Stromal cell of bone marrow (primary cell): ENCODE measurements around the gene ZDHHC5.
"Not testable (repeated sequence)": the region's sequence is repeated elsewhere in the genome, so short reads cannot be mapped to it uniquely, and the experiment has no call there.

Experiments used
- DNase-seq: peaks from one replicate; pipeline ENCODE4 v3.0.0-alpha.2; 2012; ENCODE audit warnings: low read depth

The ZDHHC5 gene

DNA sequence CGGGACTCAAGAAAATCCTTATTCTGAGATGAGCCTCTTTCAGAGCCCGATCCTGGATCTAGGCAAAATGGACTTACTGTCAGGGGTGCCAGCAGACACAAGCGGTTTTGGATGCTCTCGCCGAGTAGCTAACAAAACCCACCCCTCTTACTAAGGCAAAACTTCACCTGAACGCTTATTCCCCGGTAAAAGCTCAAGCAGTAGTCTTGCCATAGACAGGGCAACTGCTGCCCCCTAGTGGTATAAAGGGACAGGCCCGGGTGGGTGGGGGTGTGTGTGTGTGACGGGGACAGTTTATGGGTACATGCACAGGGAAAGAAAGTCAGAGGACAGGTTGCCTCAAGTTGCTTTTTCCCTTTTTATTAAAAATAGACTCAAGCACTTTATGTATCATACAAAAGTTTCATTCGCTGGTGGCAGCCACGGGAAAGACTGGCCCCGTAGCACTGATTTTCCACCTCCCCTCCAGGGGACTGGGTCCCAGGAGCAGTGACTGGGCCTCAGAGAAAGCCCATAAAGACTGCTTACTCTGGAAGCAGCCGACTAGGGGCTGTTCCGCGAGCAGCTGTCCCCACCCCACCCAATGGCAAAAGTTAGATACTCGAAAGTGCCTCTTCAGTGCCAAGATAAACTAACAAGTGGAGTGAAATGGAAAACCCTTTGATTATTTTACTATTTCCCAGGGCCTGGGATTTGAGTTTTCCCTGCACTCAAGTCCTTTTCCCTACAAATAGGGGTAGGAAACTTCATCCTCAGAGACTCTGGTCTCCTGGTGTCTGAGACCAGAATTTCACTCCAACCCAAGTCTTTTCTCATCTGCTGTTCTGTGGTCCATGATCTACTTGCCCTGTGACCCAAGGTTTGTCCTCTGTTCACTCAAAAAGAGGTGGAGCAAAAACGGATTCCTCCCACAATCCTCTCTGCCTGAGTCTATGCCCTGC lies 22.9 kb upstream of the ZDHHC5 start:
- DNase-seq = no peak

DNA sequence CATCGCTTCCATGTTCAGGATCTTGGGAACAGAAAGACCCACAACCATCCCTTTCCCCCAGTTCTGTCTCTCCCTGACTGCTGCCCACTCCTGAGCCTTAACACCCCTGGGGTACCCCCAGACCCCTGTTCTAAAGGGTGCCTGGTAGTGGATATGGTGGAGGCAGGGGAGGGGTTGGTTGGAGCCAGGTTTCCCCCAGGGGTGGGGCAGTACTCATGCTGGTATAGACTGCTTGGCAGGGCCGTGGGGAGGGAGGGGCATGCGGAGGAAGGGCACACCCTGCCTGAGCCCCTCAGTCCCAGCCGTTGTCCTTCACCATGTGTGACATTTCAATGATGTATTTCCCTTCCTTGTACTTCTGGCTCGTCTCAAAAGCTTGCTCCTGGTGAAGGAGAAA lies 22.2 kb upstream of the ZDHHC5 start:
- DNase-seq = no peak

DNA sequence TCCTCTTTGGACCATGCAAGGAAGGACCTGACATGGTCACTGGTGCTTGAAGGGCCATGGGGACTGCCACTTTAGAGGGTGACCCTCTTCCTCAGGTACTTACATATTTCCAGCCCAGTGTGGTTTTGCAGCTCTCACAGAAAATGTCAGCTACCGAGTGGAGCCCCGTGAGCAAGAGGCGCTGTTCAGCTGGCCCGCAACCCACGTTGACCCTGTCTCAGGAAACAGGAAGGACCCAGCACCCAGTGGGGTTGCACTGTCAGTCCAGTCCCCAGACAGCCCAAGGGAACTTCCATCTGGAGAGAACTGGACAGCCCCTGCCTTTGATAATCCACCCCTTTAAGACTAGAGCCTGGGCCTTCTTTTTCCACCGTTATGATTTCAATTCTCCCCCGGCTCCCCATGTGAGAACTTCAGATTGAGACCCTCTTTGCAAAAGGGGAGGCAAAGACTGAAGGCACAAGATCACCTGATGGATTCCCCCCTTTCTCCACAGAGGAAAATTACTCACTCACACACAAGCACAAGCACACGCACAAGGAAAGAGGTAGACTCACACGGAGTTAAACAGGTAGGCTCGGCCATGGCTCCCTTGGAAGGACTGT lies 21.6 kb upstream of the ZDHHC5 start:
- no peak for DNase-seq

DNA sequence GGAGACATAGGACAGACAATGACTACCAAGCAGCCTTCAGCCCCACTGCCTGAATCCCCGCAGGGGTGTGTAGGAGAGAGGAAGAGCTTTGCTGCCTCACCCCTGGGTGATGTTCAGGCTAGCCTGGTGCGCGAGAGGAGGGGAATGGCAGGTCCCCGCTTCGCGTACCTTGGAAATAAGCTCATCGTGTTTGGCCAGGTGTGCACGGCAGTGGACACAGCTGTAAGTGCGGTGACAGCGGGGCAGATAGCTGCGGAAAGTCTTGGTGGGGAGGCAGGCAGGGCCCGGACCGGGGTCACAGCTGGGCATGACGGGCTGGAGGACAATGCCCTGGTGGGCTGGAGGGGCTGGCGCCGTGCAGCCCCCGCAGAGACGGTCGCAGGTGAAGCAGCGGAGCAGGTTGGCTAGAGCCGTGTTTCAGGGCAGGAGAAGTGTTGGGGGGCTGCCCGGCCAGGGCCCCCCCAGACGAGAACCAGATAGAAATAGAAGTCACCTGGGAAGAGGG lies 21.1 kb upstream of the ZDHHC5 start:
- DNase-seq = no peak

DNA sequence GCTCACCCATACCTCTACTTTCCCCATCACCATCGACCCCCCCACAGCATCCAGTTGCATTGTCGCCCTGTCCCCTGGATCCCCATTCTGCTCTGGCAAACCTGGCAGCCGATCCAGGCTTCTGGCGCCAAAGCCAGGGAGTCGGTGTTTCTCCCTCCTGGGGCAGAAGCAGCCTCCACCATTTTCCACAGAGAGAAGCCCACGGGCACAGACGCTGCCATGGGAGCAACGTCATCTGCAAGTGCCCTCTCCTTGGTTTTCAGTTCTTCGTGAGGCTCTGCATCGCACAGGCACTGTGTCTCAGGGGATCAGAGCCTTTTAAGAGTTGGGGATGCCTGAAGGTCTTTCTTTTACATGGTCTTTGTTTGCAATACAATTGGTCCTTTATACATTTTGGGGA lies 20.5 kb upstream of the ZDHHC5 start:
- DNase-seq = no peak

DNA sequence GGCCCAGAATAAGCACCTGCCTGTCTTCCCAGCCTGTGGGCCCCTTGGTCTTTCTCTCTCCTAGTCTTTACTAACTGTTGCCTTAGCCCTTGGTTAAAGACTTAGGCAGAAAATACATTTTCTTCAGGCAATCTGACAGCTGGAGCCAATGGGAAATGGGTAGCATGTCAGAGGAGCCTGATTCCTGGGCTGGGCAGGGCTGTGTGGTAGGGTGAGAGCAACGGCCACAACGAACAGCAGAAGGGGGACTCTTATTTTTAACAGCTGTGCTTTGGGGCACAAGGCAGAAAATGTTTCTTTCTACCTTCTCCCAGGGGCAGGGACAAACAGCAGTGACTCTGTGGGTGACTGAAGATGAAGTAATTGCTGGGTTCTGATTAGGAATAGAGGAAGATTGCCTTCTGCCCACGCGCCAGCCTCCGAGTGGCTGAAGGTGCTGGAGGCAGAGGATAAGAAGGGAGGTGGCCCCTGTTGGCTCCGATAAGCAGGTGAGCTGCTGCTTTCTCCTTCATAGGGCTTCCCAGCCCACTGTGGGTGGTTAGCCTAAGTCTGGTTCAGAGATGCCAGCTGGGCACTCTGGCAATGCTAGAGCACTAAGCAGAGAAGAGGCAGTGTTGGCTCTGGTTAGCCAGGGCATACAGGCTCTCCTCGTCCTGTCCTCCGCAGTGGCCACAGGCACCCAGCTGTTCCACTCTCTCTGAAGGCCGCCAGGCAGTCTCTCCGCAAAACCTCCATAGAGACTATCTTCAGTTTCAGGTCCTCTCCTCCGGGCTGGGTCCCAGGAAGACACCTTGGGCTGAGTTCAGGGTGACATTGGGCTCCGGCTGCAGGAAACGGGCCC lies 19.7 kb upstream of the ZDHHC5 start:
- DNase-seq = no peak

DNA sequence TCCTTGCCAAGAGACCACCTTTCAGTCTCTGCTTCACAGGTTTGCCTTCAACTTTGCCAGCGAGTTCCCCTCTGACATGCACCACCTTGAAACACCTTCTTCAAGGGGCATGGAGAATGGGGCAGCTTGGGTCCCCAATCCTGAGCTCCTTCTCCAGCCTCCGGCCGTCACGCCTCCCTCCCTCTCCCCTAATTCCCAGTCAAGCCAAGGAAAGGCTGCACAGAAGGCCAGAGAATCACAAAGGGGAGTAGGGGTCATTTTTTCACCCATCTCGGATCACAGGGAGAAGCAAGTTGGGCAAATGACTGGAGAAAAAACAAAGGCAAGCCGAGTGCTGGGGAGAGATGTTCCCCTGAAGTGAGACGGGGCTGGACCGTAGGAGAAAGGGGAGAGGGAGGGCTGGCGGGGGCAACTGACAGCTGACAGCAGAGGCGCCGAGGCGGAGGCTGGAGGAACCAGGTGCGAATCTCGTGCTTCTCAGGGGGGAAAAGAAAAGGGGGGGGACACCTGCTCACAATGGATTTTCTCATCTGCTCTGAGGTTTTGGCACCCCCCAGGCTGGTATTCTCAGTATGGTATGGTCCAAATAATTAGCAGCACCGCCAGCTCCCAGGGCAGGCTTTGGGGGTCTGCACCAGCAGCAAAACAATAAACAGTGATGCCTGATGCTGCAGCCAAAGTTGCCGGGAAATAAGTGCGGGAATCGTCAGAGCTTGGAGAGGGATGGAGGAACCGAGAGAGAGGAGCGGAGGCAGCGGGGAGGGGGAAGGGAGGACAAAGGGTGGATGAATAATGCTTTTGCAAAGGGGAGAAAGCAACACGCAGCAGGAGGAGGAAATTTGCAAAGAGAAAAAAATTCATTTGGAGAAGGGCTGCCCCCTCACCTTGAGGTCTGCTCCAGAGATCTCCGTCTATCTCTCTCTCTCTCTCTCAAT lies 18.8 kb upstream of the ZDHHC5 start:
- DNase-seq = no peak

DNA sequence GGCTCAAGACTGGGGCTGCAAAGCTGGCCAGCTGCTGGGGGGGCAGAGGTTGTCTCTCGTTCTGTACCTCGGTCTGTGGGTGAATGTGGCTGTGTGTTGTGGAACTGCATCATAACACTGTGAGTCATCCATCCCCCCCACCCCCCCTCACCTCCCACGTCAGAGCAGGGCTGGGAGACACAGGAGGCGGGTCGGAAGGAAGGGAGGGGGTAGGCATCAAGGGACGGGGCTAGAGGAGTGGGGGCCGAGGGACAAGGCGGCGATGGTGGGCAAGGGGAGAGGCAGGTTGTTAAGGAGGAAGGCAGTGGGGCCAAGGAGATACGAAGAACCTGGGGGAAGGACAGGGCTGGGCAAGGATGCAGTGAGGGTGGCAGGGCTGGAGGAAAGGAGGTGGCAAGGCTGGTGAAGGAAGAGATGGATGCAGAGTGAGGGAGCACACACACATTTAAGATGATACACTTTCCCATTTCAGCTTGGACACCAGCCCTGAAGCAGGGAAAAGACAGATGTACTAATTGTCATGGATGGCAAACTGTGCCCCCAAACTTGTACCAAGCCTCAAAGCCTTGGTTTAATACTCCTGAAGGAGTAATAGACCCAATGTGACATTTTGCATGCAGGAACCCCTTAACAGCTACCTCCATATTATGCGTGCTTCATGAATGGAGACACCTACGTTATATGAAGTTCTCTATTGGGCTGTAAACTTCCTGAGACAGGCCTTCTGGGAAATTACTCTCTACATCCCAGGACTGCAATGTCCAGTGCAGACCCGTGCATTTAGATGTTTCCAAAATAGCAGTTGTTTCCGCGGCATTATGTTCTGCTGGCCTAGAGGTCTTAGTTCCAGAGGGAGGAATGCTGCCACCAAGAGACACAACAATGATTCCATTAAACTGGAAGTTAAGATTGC lies 17.8 kb upstream of the ZDHHC5 start, which contains the start of gene YPEL4:
YPEL4 (minus strand) TSS at position 87 of the 913 bp plus-strand sequence. CDS start 2,805 bp downstream, outside the sequence.
- DNase-seq = peak; percentile 73

DNA sequence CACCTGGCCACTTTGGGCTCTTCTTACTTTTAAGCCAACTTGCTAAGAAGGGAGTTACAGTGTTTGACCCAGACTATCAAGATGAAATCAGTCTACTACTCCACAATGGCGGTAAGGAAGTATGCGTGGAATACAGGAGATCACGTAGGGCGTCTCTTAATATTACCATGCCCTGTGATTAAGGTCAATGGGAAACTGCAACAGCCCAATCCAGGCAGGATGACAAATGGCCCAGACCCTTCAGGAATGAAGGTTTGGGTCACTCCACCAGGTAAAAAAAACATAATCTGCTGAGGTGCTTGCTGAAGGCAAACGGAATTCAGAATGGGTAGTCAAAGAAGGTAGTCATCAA lies 17.2 kb upstream of the ZDHHC5 start:
- no peak for DNase-seq

DNA sequence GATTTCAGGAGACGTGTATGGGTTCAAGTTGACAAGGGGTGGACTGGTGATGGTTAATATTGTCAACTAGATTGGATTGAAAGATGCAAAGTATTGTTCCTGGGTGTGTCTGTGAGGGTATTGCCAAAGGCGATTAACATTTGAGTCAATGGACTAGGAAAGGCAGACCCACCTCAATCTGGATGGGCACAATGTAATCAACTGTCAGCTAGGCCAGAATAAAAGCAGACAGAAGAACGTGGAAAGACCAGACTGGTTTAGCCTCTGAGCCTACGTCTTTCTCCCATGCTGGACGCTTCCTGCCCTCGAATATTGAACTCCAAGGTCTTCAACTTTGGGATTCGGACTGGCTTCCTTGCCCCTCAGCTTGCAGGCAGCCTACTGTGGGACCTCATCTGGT lies 16.5 kb upstream of the ZDHHC5 start:
- DNase-seq = no peak

DNA sequence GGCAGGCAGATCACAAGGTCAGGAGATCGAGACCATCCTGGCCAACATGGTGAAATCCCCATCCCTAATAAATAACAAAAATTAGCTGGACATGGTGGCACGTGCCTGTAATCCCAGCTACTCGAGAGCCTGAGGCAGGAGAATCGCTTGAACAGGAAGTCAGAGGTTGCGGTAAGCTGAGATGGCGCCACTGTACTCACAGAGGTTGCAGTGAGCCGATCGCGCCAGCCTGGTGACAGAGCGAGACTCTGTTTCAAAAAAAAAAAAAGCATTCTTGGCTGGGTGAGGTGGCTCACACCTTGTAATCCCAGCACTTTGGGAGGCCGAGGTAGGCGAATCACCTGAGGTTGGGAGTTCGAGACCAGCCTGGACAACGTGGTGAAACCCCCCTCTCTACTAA lies 15.7 kb upstream of the ZDHHC5 start:
- DNase-seq = not testable (repeated sequence)

DNA sequence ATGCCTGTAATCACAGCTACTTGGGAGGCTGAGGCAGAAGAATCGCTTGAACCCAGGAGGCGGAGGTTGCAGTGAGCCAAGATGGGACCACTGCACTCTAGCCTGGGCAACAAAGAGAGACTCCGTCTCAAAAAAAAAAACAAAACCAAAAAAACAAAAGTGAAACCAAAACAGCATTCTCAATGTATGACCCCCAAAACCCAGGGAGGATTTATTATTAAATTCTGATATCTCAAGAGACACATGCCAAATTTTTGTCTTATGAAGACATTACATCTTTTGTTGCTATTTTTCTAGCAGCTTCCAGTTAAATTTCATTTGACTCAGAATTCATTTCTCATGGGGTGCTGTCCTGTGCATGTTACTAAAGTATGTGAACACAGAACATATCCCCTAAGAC lies 15.3 kb upstream of the ZDHHC5 start:
- DNase-seq = no peak

DNA sequence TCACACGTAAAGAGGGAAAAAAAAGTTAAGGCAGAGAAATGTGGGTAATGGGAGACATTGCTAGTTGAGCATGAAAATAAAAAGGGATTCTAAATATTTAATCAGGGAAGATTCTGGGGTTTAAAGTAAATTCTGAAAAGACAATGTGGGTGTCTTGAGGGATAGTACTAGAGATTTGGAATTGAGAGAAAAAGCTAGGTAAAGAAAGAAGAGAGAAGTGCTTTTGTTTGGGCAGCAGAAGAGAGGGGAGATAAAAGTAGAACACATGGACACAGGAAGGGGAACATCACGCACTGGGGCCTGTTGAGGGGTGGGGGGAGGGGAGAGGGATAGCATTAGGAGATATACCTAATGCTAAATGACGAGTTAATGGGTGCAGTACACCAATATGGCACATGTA lies 14.8 kb upstream of the ZDHHC5 start:
- no peak for DNase-seq

DNA sequence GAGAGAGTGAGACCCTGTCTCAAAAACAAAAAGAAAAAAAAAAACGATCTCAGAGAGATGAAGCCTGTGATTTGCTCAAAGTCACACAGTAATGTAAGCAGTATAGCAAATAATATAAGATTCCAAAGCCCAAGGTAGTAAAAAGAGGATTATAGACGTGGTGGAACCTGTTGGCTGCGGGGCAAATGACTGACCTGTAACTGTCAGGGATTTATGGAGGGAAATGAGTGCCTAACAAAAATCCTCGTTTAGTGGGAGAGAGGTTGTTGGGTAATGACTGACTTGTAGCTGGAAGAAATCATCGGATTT lies 11.1 kb upstream of the ZDHHC5 start:
- DNase-seq = no peak

DNA sequence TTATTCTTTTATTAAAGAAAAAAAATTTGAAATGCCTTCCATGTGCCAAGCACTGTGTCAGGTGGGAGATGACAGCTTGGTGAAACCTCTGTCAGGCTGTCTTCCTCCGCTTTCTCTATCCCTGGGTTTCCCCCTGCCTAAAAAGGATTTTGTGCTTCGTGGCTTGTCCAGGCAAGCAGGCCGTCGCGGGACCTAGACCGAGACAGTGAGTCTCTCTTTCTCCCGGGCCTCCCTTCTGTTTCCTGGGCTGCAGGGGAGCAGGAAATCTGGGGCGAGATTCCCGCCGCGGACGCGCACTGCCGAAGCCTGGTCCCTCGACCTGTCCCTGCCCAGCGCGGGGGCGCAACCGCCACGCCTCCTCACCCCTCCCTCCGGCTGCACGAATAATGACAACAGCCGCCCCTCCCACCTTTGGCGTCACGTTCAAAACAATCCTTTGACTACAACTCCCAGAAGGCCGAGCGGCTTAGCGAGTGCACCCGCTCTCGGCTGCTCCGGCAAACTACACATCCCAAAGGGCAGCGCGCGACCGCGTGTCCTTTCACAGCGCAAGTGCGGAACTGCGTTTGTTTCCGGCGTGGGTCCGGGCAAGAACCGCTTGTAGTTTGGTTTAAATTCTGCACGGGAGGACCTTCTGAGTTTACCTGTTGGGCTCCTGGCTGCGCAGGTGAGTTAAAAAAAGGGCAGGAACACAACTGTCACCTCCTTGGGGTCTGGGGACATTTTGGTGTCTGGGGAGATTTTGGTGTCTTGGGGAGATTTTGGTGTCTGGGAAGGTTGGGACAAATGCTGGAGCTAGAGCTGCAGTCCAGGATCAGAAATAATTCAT lies 10.5 kb upstream of the ZDHHC5 start, which contains the start of gene CLP1:
CLP1 (plus strand) TSS at position 569 of the 829 bp plus-strand sequence. CDS start 1,715 bp downstream, outside the sequence.
- peak; percentile 99 for DNase-seq

DNA sequence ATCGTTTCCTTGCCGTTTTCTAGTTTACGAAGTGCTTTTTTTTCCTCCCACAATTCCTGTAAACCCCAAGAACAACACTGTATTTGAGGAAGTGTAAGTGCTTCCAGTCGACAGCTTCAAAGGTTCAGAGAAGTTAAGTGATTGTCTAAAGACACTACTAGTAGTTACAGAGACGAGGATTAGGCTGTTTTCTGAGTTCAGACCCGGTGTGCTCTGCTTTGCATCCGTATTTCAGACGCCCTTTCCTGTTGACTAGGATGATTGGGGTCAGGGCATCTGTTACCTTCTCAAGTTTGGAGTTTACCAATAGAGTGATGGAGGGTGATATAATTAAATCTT lies 9.9 kb upstream of the ZDHHC5 start:
- no peak for DNase-seq

DNA sequence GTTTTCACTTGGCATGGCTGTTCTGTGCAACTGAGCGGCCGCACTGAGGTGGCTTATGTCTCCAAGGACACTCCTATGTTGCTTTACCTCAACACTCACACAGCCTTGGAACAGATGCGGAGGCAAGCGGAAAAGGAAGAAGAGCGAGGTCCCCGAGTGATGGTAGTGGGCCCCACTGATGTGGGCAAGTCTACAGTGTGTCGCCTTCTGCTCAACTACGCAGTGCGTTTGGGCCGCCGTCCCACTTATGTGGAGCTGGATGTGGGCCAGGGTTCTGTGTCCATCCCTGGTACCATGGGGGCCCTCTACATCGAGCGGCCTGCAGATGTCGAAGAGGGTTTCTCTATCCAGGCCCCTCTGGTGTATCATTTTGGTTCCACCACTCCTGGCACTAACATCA lies 8.2 kb upstream of the ZDHHC5 start:
- DNase-seq = no peak

DNA sequence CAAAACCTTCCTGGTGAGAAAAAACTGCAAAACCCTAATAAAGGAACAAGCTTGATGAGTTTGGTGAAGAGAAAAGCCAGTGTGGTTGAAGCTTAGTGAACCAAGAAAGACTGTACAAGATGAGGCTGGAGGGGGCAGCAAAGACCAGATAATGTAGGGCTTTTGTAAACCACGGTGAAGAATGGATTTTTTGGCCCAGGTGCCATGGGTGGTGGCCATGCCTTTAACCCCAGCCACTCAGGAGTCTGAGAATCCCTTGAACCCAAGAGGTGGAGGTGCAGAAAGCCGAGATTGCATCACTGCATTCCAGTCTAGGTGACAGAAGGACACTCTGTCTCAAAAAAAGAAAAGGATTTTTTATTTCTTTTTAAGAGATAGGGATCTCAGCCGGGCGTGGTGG lies 5.0 kb upstream of the ZDHHC5 start:
- no peak for DNase-seq

DNA sequence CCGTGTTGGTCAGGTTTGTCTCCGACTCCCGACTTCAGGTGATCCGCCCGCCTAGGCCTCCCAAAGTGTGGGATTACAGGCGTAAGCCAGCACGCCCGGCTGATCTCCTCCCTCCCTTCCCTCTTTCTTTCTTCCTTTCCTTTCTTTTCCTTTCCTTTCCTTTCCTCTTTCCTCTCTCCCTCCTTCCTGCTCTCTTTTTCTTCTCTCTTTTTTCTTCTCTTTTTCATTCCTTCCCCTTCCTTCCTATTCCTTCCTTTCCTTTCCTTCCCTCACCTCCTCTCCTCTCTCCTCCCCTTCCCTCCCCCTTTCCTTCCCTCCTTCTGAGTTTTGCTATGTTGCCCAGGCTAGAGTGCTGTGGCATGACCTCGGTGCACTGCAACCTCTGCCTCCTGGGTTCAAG lies 3.9 kb upstream of the ZDHHC5 start:
- DNase-seq = no peak
